ENCODE data around the gene CCNI.
A peak's percentile ranks its signal among the peaks of the same experiment; 100 is the strongest.
"Not testable (repeated sequence)": the region's sequence is repeated elsewhere in the genome, so short reads cannot be mapped to it uniquely, and the experiment has no call there.

The CCNI gene

DNA sequence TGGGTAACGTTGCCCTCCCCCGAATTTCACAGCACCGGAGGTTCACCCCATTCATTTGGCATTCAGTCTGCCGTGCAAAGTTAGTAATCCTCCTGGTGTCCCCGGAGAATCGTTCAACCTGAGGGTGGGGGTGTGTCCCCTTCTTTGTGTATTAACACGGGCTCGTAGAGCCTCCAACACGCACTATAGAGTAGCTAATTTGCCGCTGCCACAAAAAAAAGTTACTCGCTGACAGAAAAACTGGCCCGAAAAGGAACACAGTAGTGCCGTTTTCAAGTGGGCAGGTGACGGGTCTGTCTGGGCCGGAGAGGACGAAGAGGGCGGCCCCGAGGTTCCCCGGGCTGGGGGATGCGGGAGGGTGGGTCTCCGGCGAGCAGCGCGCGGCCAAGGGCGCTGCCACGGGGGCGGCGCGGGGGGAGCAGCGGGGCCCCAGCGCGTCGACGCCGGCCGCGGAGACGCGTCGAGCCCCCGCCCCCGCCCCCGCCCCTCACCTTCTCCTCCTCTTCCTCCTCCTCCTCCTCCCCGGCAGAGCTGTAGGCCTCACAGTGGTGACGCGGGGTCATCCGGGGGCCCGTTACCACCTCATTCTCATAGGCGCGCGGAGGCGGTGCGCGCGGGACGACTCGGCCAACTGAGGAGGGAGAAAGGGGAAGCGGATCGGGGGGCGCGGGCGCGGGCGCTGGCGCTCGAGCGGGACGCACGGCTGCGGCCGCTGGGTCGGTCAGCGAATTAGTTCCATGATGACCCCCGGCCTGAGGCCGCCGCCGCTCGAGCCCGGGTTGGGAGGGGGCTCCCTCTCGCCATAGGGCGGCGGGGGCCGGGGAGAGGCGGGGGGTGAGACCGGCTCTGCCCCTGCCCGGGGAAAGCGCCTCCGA lies 571 bp downstream of the CCNI start:
- in situ Hi-C loops (cut with HindIII; ENCODE audit: low sequenced_read_pairs): no loop called here
- TF ChIP-seq, protein P1, sequence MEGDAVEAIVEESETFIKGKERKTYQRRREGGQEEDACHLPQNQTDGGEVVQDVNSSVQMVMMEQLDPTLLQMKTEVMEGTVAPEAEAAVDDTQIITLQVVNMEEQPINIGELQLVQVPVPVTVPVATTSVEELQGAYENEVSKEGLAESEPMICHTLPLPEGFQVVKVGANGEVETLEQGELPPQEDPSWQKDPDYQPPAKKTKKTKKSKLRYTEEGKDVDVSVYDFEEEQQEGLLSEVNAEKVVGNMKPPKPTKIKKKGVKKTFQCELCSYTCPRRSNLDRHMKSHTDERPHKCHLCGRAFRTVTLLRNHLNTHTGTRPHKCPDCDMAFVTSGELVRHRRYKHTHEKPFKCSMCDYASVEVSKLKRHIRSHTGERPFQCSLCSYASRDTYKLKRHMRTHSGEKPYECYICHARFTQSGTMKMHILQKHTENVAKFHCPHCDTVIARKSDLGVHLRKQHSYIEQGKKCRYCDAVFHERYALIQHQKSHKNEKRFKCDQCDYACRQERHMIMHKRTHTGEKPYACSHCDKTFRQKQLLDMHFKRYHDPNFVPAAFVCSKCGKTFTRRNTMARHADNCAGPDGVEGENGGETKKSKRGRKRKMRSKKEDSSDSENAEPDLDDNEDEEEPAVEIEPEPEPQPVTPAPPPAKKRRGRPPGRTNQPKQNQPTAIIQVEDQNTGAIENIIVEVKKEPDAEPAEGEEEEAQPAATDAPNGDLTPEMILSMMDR (IDR thresholded peaks at IDR 0.05; ENCODE audit: low read depth, low read length): no peak
- H3K4me3 ChIP-seq (ENCODE audit: low read depth, low read length): peak overlapping the region; percentile 92
- peak; percentile 76 for DNase-seq (ENCODE audit: low read depth, low spot score)

DNA sequence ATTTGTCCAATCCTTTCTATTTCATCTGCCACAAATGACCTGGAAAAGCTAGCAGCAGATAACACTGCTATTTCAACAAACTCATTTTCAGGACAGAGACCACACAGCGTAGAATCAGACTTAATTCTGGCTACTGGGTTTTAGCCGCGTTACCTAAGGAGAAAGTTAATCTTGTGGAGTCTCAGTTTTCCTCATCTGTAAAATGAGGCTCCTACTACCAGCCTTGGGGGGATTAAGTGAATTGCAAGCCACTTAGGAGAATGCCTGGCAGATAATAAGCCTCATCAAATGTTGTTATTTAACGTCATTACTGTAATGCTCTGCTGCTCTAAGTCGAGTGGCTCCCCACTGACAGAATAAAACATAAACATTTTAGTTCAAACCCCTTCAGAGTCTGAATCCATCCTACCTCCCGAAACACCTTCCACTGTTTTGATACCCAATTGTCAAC lies 1.4 kb downstream of the CCNI start:
- in situ Hi-C loops (cut with HindIII; ENCODE audit: low sequenced_read_pairs): no loop called here
- H3K4me3 ChIP-seq (ENCODE audit: low read depth, low read length): peak overlapping the region; percentile 92
- TF ChIP-seq, protein P1 (IDR thresholded peaks at IDR 0.05; ENCODE audit: low read depth, low read length): no peak
- DNase-seq (ENCODE audit: low read depth, low spot score): no peak

DNA sequence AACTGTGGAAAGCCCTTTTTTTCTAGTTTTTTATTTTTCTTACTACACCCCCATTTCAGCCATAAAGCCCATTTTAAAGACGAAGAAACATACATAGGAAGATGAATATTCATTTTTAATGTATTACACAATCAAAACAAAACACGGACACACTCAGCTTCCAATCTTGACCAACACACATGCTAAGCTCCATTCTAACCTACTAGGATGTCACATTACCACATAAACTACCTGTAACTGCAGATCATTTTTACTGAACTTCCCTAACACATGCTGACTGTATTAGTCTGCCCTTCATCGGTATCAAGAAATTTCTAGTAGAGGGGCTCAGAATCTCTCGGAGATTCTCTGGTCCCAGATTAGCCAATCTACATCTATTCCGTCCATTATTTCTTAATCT lies 1.8 kb downstream of the CCNI start:
- DNase-seq (ENCODE audit: low read depth, low spot score): no peak
- in situ Hi-C loops (cut with HindIII; ENCODE audit: low sequenced_read_pairs): no loop called here
- TF ChIP-seq, protein P1 (IDR thresholded peaks at IDR 0.05; ENCODE audit: low read depth, low read length): no peak
- H3K4me3 ChIP-seq (ENCODE audit: low read depth, low read length): peak overlapping the region; percentile 92

DNA sequence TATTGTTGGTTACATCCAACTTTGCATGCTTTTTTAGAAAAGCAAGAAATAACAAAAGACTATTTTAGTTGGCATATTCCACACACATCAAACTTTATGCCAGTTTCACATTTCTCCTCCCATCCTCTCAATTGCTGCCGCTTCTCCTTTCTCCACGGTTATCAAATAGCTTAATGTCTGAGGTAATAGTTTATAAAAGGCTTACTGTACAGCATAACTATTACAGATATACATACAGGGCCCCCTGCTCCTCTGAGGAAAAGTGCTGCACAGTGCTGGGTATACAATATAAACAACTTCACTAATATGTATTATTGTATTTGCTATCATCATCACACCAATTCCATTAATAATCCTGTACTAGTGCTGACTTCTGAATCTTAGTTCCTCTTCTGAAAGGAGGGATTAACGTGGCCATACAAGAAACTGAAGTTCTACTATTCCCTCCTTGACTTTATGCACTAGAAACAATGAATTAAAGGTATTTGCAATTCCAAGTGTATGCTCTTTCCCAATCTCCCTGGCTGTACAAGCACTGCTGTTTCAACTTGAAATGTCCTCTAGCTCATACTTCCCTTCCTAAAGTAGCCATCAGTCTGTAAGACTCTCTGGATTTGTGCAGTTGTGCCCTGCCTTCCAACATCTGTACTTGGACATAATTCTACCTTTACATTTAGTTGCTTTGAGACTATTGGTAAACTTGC lies 2.5 kb downstream of the CCNI start:
- in situ Hi-C loops (cut with HindIII; ENCODE audit: low sequenced_read_pairs): no loop called here
- DNase-seq (ENCODE audit: low read depth, low spot score): no peak
- TF ChIP-seq, protein P1 (IDR thresholded peaks at IDR 0.05; ENCODE audit: low read depth, low read length): no peak
- H3K4me3 ChIP-seq (ENCODE audit: low read depth, low read length): peak overlapping the region; percentile 92

DNA sequence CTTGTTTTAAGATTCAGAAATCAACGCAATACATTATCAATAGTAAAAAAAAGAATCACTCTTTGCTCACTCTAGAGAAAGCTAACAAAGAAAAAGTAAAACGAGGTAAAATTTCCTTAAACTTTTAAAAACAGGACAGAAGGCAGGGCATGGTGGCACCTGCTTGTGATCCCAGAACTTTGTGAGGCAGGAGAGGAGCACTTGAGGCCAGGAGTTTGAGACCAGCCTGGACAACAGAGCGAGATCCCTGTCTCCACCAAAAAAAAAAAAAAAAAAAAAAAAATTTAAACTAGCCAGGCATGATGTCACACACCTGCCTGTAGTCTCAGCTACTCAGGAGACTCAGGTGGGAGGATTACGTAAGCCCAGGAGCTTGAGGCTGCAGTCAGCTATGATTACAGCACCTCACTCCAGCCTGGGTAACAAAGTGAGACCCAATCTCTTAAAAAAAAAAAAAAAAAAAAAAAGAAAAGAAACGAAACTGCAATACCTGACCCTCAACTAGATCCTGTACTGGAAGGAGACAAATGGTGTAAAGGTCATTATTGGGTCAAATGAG lies 3.5 kb downstream of the CCNI start:
- TF ChIP-seq, protein P1 (IDR thresholded peaks at IDR 0.05; ENCODE audit: low read depth, low read length): no peak
- DNase-seq (ENCODE audit: low read depth, low spot score): no peak
- no peak overlapping the region for H3K4me3 ChIP-seq (ENCODE audit: low read depth, low read length)
- in situ Hi-C loops (cut with HindIII; ENCODE audit: low sequenced_read_pairs): no loop called here

DNA sequence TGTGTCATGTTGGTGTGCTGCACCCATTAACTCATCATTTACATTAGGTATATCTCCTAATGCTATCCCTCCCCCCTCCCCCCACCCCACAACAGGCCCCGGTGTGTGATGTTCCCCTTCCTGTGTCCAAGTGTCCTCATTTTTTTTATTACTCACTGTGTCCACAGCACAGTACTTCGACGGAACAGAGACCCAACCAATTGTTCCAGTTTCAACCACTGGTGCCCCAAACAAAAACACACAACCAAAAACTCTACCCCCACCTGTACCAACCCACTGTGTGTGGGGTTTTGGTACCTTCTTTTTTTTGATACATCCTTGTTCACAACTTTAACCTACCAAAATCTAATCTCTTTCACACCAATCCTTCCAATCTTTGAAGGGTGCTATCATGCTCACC lies 6.3 kb downstream of the CCNI start:
- in situ Hi-C loops (cut with HindIII; ENCODE audit: low sequenced_read_pairs); H3K4me3 ChIP-seq (ENCODE audit: low read depth, low read length); DNase-seq (ENCODE audit: low read depth, low spot score): not testable (repeated sequence)

All from astrocyte of the spinal cord (primary cell).